A673 (cell line): ENCODE data around the gene TBX19.

Experiments
- EZH2 ChIP-seq: fragments of 200-600 bp; sonication (generic); IDR thresholded peaks from 2 replicates; pipeline ENCODE4 v1.6.1; 2017; ENCODE audit warnings: borderline replicate concordance, low read depth, mild to moderate bottlenecking, mixed read lengths, antibody characterized with exemption, low read length; ENCODE audit not compliant: poor library complexity, severe bottlenecking
- TF ChIP-seq, protein P1 (sequence below): fragments of 300-800, 200-600 bp; sonication (generic); conservative IDR thresholded peaks from 2 replicates; pipeline ENCODE4 v1.5.1; 2017; ENCODE audit warnings: low read depth, mild to moderate bottlenecking, antibody characterized with exemption, low read length, moderate library complexity, mixed read lengths

GRCh38 chr1:168264296-168264695 is 16.4 kb upstream of the TBX19 start:
- TF ChIP-seq EZH2 = no peak
- TF ChIP-seq, protein P1, sequence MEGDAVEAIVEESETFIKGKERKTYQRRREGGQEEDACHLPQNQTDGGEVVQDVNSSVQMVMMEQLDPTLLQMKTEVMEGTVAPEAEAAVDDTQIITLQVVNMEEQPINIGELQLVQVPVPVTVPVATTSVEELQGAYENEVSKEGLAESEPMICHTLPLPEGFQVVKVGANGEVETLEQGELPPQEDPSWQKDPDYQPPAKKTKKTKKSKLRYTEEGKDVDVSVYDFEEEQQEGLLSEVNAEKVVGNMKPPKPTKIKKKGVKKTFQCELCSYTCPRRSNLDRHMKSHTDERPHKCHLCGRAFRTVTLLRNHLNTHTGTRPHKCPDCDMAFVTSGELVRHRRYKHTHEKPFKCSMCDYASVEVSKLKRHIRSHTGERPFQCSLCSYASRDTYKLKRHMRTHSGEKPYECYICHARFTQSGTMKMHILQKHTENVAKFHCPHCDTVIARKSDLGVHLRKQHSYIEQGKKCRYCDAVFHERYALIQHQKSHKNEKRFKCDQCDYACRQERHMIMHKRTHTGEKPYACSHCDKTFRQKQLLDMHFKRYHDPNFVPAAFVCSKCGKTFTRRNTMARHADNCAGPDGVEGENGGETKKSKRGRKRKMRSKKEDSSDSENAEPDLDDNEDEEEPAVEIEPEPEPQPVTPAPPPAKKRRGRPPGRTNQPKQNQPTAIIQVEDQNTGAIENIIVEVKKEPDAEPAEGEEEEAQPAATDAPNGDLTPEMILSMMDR = no peak
